HEK293T (cell line): ENCODE results near the gene ATP8A2.

ENCODE experiments used
- ARNT ChIP-seq: fragments of 450-650 bp; IDR thresholded peaks from 2 replicates; pipeline ENCODE4 v1.6.1; 2017; ENCODE audit warnings: mild to moderate bottlenecking
- CTBP1 ChIP-seq: fragments of 450-650 bp; IDR thresholded peaks from 2 replicates; pipeline ENCODE4 v1.6.1; 2016; ENCODE audit warnings: borderline replicate concordance
- ELF4 ChIP-seq: fragments of 450-650 bp; IDR thresholded peaks from 2 replicates; pipeline ENCODE4 v1.6.1; 2017; ENCODE audit warnings: antibody characterized with exemption
- FOXA1 ChIP-seq: fragments of 450-650 bp; IDR thresholded peaks from 2 replicates; pipeline ENCODE4 v1.6.1; 2016; ENCODE audit warnings: mild to moderate bottlenecking
- FOXK2 ChIP-seq: fragments of 450-650 bp; IDR thresholded peaks from 2 replicates; pipeline ENCODE4 v1.6.1; 2016; ENCODE audit warnings: mild to moderate bottlenecking
- FOXM1 ChIP-seq: fragments of 450-650 bp; IDR thresholded peaks from 2 replicates; pipeline ENCODE4 v1.6.1; 2017; ENCODE audit warnings: mild to moderate bottlenecking, borderline replicate concordance
- HDGF ChIP-seq: fragments of 450-650 bp; IDR thresholded peaks from 2 replicates; pipeline ENCODE4 v1.6.1; 2017; ENCODE audit warnings: antibody characterized with exemption, borderline replicate concordance
- L3MBTL2 ChIP-seq: fragments of 450-650 bp; conservative IDR thresholded peaks from 2 replicates; pipeline ENCODE4 v1.6.1; 2016; ENCODE audit warnings: mild to moderate bottlenecking
- LEF1 ChIP-seq: fragments of 450-650 bp; IDR thresholded peaks from 2 replicates; pipeline ENCODE4 v1.6.1; 2017; ENCODE audit warnings: mild to moderate bottlenecking, borderline replicate concordance
- SP1 ChIP-seq: fragments of 450-650 bp; IDR thresholded peaks from 2 replicates; pipeline ENCODE4 v1.6.1; 2017
- SUZ12 ChIP-seq: fragments of 450-650 bp; IDR thresholded peaks from 2 replicates; pipeline ENCODE4 v1.6.1; 2016; ENCODE audit warnings: mild to moderate bottlenecking
- ZNF384 ChIP-seq: fragments of 450-650 bp; IDR thresholded peaks from 2 replicates; pipeline ENCODE4 v1.6.1; 2016

DNA sequence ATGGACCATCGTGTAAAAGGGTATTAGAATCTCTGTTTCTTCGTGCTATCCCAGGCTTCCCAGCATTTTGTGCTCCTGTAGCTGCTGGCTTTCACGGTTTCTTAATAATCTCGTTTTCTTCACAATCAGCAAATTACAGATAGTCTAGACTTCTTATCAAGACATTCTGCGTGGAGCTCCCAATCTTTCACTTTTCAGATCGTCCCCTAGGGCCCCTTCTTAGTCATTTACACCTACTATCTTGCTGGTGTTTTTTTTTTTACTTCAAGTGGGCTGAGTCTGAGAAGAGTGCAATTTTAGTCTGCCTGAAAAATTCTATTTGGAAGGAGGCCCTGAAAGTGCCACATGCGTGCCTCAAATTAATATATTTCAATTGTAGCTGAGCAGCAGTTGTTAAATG lies 404.9 kb downstream of the ATP8A2 start:
- TF ChIP-seq ARNT (no peak), SP1 (no peak), HDGF (no peak), FOXA1 (no peak), L3MBTL2 (no peak), CTBP1 (no peak), LEF1 (no peak), FOXK2 (no peak), ZNF384 (no peak), FOXM1 (no peak), ELF4 (no peak), SUZ12 (no peak)
